Adrenal gland (tissue), 5 donors: ENCODE data around the gene NPAS3.

Source experiments
- CTCF ChIP-seq, 6 experiments: fragments of 450-650 bp in 4 of 6; fragments of 200-600 bp in 2 of 6; sonication (generic) in 1 of 6; IDR thresholded peaks; 1 replicate in 5 of 6; 2 replicates in 1 of 6; pipeline versions ENCODE4 v1.5.1 to v1.8.0; 2016 to 2021; ENCODE audit warnings: antibody characterized with exemption in 6 of 6, mild to moderate bottlenecking in 2 of 6, moderate library complexity in 1 of 6
- POLR2A ChIP-seq, 2 donors: fragments of 450-650 bp; IDR thresholded peaks; one replicate each; pipeline ENCODE4 v1.6.1; 2017; ENCODE audit warnings: antibody characterized with exemption in 2 of 2, mild to moderate bottlenecking in 2 of 2, moderate library complexity in 1 of 2
- donor health status: DM: no; HTN: no; CAD: no.

DNA sequence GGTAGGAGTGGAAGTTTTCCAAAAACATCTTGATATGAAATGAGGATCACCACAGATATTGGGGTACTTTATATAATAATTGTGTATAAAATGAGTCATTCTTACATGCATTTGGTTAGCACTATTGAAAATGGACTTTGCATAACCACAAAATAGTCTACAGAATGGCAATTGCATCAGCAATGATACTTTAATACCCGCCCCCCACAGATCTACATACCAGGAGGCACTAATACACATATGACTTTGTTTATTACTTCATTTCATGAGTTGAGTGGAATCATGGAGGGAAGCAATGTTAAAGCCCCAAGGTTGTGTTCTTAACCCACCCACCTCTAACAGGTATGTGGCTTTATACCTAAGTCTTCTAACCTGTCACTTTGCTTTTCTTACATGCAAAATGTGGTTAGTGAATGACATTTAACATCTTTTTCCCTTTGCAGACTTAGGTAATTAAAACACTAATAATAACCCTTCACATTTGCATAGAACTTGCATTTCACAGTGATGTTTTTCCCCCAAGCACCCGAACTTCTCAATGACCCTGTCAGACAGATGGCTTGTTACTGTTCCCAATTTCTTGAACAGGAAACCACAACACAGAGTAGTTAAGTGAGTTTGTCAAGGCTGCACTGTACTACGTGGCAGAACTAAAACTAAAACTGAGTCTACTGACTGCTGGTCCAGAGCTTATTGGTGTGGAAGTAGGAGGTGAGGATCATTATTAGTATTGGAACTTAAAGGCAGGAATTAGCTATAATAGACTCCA lies 101.9 kb downstream of the NPAS3 start:
- TF ChIP-seq CTCF (IDR thresholded peaks at IDR 0.05): no peak
- TF ChIP-seq POLR2A (IDR thresholded peaks at IDR 0.05): no peak
